ENCODE measurements around the gene FNDC1.

DNA sequence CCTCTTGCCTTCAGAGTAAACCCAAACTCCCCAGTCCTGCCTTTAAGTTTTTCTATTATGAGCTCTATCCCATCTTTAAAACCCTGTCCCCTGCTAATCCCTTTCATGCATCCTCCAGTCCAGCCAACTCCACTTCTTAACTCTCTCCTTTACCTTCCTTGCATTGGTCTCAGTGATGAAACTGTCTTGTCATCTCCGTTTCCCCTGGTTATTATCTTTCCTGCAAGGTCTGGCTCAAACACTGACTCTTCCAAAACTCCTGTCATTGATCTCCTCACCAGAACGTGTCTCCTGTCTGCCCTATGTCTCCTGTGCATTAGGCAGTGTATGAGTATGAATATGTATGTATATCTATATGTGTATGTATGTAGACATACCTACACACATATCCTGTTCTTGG lies 11.8 kb upstream of the FNDC1 start:
- TF ChIP-seq CTCF (IDR thresholded peaks at IDR 0.05): no peak
- no peak for TF ChIP-seq POLR2A (IDR thresholded peaks at IDR 0.05)

All from thyroid gland (tissue), 4 donors.